Endothelial cell of umbilical vein (primary cell): ENCODE data around the gene CCDC92B.

Source experiments
- GATA2 ChIP-seq: IDR thresholded peaks from 2 replicates; pipeline ENCODE4 v1.7.0; 2011; ENCODE audit warnings: low read depth, mild to moderate bottlenecking, moderate library complexity, mixed read lengths, low read length; ENCODE audit not compliant: insufficient read length, insufficient read depth
- POLR2A ChIP-seq: IDR thresholded peaks from 2 replicates; pipeline ENCODE4 v1.6.1; 2012; ENCODE audit warnings: low read depth, mild to moderate bottlenecking, control low read depth, low read length
- TF ChIP-seq, protein P1 (sequence below), 2 donors: IDR thresholded peaks; 1 replicate in 1 of 2; 2 replicates in 1 of 2; pipeline ENCODE4 v1.5.1; 2011; ENCODE audit warnings: low read length in 2 of 2, mild to moderate bottlenecking in 2 of 2, moderate library complexity in 2 of 2, control low read depth in 1 of 2, inconsistent platforms in 1 of 2, low read depth in 1 of 2; ENCODE audit not compliant: insufficient read depth in 1 of 2; ENCODE audit errors: extremely low read depth in 1 of 2

DNA sequence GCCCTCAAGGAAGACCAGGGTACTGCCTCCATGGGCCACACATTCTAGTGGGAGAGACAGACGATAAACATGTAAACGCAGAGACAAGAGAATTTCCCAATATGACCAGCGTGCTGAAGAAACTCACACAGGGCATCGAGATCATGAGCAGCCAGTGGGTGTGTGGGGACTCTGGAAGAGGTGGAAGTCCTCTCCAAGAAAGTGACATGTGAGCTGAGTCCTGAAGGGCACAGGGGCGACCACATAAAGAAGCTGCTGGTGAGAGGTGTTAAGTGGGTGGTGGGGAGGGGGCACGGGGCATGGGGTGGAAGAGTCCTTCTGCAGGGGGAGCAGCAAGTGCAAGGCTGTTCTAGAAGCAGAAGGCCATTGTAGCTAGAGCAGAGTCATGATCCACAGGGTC is 25.8 kb upstream of the CCDC92B start:
- TF ChIP-seq, protein P1, sequence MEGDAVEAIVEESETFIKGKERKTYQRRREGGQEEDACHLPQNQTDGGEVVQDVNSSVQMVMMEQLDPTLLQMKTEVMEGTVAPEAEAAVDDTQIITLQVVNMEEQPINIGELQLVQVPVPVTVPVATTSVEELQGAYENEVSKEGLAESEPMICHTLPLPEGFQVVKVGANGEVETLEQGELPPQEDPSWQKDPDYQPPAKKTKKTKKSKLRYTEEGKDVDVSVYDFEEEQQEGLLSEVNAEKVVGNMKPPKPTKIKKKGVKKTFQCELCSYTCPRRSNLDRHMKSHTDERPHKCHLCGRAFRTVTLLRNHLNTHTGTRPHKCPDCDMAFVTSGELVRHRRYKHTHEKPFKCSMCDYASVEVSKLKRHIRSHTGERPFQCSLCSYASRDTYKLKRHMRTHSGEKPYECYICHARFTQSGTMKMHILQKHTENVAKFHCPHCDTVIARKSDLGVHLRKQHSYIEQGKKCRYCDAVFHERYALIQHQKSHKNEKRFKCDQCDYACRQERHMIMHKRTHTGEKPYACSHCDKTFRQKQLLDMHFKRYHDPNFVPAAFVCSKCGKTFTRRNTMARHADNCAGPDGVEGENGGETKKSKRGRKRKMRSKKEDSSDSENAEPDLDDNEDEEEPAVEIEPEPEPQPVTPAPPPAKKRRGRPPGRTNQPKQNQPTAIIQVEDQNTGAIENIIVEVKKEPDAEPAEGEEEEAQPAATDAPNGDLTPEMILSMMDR (IDR thresholded peaks at IDR 0.05; ENCODE audit: extremely low read depth in 1 of 2, insufficient read depth in 1 of 2, low read depth in 1 of 2, low read length in 2 of 2): no peak
- TF ChIP-seq POLR2A: no peak
- no peak for TF ChIP-seq GATA2
